OCI-LY7 (cell line): ENCODE results near the gene ATP8B1. TPM values are rescaled to one million over a fixed set of nuclear protein-coding genes. Genes with fewer than 3 reads are reported as not detected.

Experiments
- BruUV-seq: library from RNA; stranded (reverse); fragments of 400-500 nt; replicated peaks from 2 replicates; lab custom pipeline; 2021; lab: Mats Ljungman, UMichigan
- CTCF ChIA-PET: fragments of 300-600 bp; sonication (Branson Sonifier 250); formaldehyde crosslinking; loops from one replicate; lab custom pipeline; 2022; ENCODE audit warnings: antibody characterized with exemption; ENCODE audit not compliant: unreplicated experiment; lab: Charles Lee
- POLR2A ChIA-PET: fragments of 300-600 bp; sonication (Branson Sonifier 250); formaldehyde crosslinking; loops from one replicate; lab custom pipeline; 2022; ENCODE audit warnings: antibody characterized with exemption; lab: Charles Lee
- DNase-seq: peaks from one replicate; pipeline ENCODE4 v3.0.0-alpha.2; 2015; ENCODE audit warnings: low spot score
- H2AFZ ChIP-seq: fragments of 200-600 bp; sonication (generic), shearing (Covaris generic); 2 replicates; pipeline ENCODE4 v1.6.1; 2014; ENCODE audit warnings: mild to moderate bottlenecking, antibody characterized with exemption, low read length, moderate library complexity
- H3K27ac ChIP-seq: fragments of 200-600 bp; sonication (generic); 2 replicates; pipeline ENCODE4 v1.5.1; 2014; ENCODE audit warnings: mixed run types, low read depth, mild to moderate bottlenecking, moderate library complexity, low read length, inconsistent platforms; ENCODE audit not compliant: poor library complexity, severe bottlenecking
- H3K36me3 ChIP-seq: fragments of 200-600 bp; sonication (generic); 2 replicates; pipeline ENCODE4 v1.6.1; 2014; ENCODE audit warnings: mild to moderate bottlenecking, antibody characterized with exemption, low read length, moderate library complexity, mixed read lengths; ENCODE audit not compliant: insufficient read depth
- H3K4me1 ChIP-seq: fragments of 200-600 bp; sonication (generic); 2 replicates; pipeline ENCODE4 v1.5.1; 2014; ENCODE audit warnings: mild to moderate bottlenecking, low read length; ENCODE audit not compliant: insufficient read depth, poor library complexity, severe bottlenecking
- H3K4me2 ChIP-seq: fragments of 200-600 bp; sonication (generic); 2 replicates; pipeline ENCODE4 v1.6.1; 2014; ENCODE audit warnings: mild to moderate bottlenecking, low read length
- H3K4me3 ChIP-seq: fragments of 200-600 bp; sonication (generic); 2 replicates; pipeline ENCODE4 v1.5.1; 2014; ENCODE audit warnings: mild to moderate bottlenecking, low read depth, low read length; ENCODE audit not compliant: poor library complexity, severe bottlenecking
- H3K79me2 ChIP-seq: fragments of 200-600 bp; sonication (generic); 2 replicates; pipeline ENCODE4 v1.6.1; 2016; ENCODE audit warnings: low read depth, mild to moderate bottlenecking, low read length, moderate library complexity, mixed read lengths; ENCODE audit not compliant: insufficient read depth
- H3K9me2 ChIP-seq: fragments of 200-600 bp; sonication (generic); 2 replicates; pipeline ENCODE4 v1.6.1; 2016; ENCODE audit warnings: mild to moderate bottlenecking, low read length, mixed read lengths; ENCODE audit not compliant: insufficient read depth
- H3K9me3 ChIP-seq: fragments of 200-600 bp; sonication (generic); 2 replicates; pipeline ENCODE4 v1.6.1; 2014; ENCODE audit warnings: mild to moderate bottlenecking, mixed run types, low read length, mixed read lengths
- H4K20me1 ChIP-seq: fragments of 200-600 bp; sonication (generic); 2 replicates; pipeline ENCODE4 v1.6.1; 2014; ENCODE audit warnings: mild to moderate bottlenecking, antibody characterized with exemption, low read length, moderate library complexity, mixed read lengths; ENCODE audit not compliant: insufficient read depth
- CTCF ChIP-seq: fragments of 200-600 bp; sonication (generic); conservative IDR thresholded peaks from 2 replicates; pipeline ENCODE4 v1.5.1; 2014; ENCODE audit warnings: mild to moderate bottlenecking, antibody characterized with exemption, low read length, moderate library complexity, mixed read lengths
- EZH2phosphoT487 ChIP-seq: fragments of 200-600 bp; sonication (generic); IDR thresholded peaks from 2 replicates; pipeline ENCODE4 v1.6.1; 2018; ENCODE audit warnings: low read depth, borderline replicate concordance, mild to moderate bottlenecking, mixed run types, antibody characterized with exemption, low read length, moderate library complexity, mixed read lengths
- intact Hi-C: fragments of 100-400 bp; cut with micrococcal nuclease; formaldehyde crosslinking; loops from one replicate; pipeline ENCODE4 v1.10.0; 2022; ENCODE audit not compliant: unreplicated experiment
- total RNA-seq, 2 experiments: library from RNA; depleted of rRNA in 1 of 2; stranded (reverse); fragments of >200 nt in 1 of 2; shearing (Covaris generic) in 1 of 2; gene quantifications; 2 replicates each; pipeline ENCODE4 v1.2.3, GENCODE V29; 2014 to 2022

ATP8B1 gene
- total RNA-seq, 2 experiments from 2014 or later, result not detected

DNA sequence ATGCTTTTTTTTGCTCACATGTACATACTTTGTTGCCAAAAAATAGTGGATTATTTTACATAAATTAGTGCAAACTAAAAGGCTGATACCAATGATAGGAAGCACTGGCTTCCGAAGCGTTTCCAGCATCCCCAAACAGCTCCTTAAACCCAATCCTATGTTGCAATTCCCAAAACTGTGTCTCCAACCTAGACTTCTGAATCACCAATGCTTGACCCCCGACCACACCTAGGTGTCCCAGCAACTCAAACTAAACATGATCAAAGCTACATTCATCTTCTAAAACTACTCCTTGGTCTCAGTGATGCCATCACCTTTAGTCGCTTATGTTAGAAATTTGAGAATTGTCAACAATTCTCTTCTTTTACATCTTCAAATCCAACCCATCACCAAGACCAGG is 13.4 kb downstream of the ATP8B1 start:
- no peak for TF ChIP-seq CTCF
- TF ChIP-seq EZH2phosphoT487, result no peak
- Histone ChIP-seq H3K9me2 (no peaks in the 10 kb centered on the region), H3K27ac (no peak overlapping the region), H4K20me1 (no peaks in the 10 kb centered on the region), H3K4me1 (no peaks in the 10 kb centered on the region), H3K9me3 (no peaks in the 10 kb centered on the region), H3K79me2 (no peaks in the 10 kb centered on the region), H2AFZ (no peak overlapping the region), H3K4me3 (no peak overlapping the region), H3K36me3 (no peaks in the 10 kb centered on the region), H3K4me2 (no peak overlapping the region)
- POLR2A ChIA-PET, result no interaction called here
- intact Hi-C loops, result no loop called here
- no peak for DNase-seq
- CTCF ChIA-PET, result no interaction called here
- no TSS peak for BruUV-seq

GRCh38 chr18:57789090-57789489 is 14.0 kb downstream of the ATP8B1 start:
- Histone ChIP-seq H3K36me3 (no peaks in the 10 kb centered on the region), H3K27ac (no peak overlapping the region), H3K4me3 (no peak overlapping the region), H4K20me1 (no peaks in the 10 kb centered on the region), H3K4me1 (no peaks in the 10 kb centered on the region), H3K4me2 (no peak overlapping the region), H3K79me2 (no peaks in the 10 kb centered on the region), H3K9me3 (no peaks in the 10 kb centered on the region), H2AFZ (no peak overlapping the region), H3K9me2 (no peaks in the 10 kb centered on the region)
- no peak for DNase-seq
- intact Hi-C loops, result no loop called here
- BruUV-seq, result no TSS peak
- TF ChIP-seq CTCF (no peak), EZH2phosphoT487 (no peak)
- ChIA-PET CTCF (no interaction called here), POLR2A (no interaction called here)

GRCh38 chr18:57787068-57787685 is 15.9 kb downstream of the ATP8B1 start:
- TF ChIP-seq EZH2phosphoT487, result no peak

More at GRCh38 chr18:57787068-57787685, 15.9 kb downstream of the ATP8B1 start:
- Histone ChIP-seq H3K9me3 (no peaks in the 10 kb centered on the region), H3K4me2 (no peak overlapping the region), H3K27ac (no peak overlapping the region), H3K4me3 (no peak overlapping the region), H4K20me1 (no peaks in the 10 kb centered on the region), H3K36me3 (no peaks in the 10 kb centered on the region), H3K9me2 (no peaks in the 10 kb centered on the region), H2AFZ (no peak overlapping the region), H3K4me1 (no peaks in the 10 kb centered on the region), H3K79me2 (no peaks in the 10 kb centered on the region)
- ChIA-PET CTCF (interaction anchor here (0.5 kb wide), 1 partner anchor 175 kb away, joined by 3 read pairs; no protein-coding TSS in a partner anchor), POLR2A (no interaction called here)
- intact Hi-C loops, result no loop called here
- BruUV-seq, result no TSS peak
- no peak for DNase-seq
